MM.1S (cell line): Measurements from ENCODE around the gene ACOXL.

ENCODE experiments used
- CTCF ChIP-seq: fragments of 300-600 bp; sonication (generic); IDR thresholded peaks from 2 replicates; pipeline ENCODE4 v1.5.1; 2016; ENCODE audit warnings: antibody characterized with exemption, low read length, mixed read lengths
- EZH2 ChIP-seq: fragments of 300-600 bp; sonication (generic); optimal IDR thresholded peaks from 2 replicates; pipeline ENCODE3; 2017; ENCODE audit warnings: low read depth, mild to moderate bottlenecking, antibody characterized with exemption, low read length, mixed read lengths
- EZH2phosphoT487 ChIP-seq: fragments of 300-600 bp; sonication (generic); IDR thresholded peaks from 2 replicates; pipeline ENCODE4 v1.6.1; 2018; ENCODE audit warnings: antibody characterized with exemption, low read length

- TF ChIP-seq CTCF (no peak), EZH2phosphoT487 (no peak), EZH2 (no peak)
Observed at GRCh38 chr2:110800611-110801402, 68.4 kb downstream of the ACOXL start.
